A549 (cell line): ENCODE results near the gene UTS2B.

ENCODE experiments used
- CBX2 ChIP-seq: fragments of 200-600 bp; sonication (generic); IDR thresholded peaks from 2 replicates; pipeline ENCODE4 v1.6.1; 2016; ENCODE audit warnings: low read depth, mild to moderate bottlenecking, borderline replicate concordance
- CTCF ChIP-seq: fragments of >200 bp; sonication (Bioruptor Twin); formaldehyde crosslinking; IDR thresholded peaks from 3 replicates; pipeline ENCODE4 v1.5.1; 2016
- EHMT2 ChIP-seq: fragments of 200-600 bp; sonication (generic); IDR thresholded peaks from 2 replicates; pipeline ENCODE4 v1.6.1; 2016; ENCODE audit warnings: antibody characterized with exemption, low read depth, mild to moderate bottlenecking, moderate library complexity
- KDM1A ChIP-seq: fragments of 200-600 bp; sonication (generic); IDR thresholded peaks from 2 replicates; pipeline ENCODE4 v1.6.1; 2016; ENCODE audit warnings: low read depth, mild to moderate bottlenecking
- MYC ChIP-seq: IDR thresholded peaks from 2 replicates; pipeline ENCODE4 v1.6.1; 2012; ENCODE audit warnings: mild to moderate bottlenecking, inconsistent platforms, low read length, improper control_type of control experiment, borderline replicate concordance
- POLR2A ChIP-seq: IDR thresholded peaks from 2 replicates; pipeline ENCODE4 v1.6.1; 2012; ENCODE audit warnings: mild to moderate bottlenecking, low read length
- RAD21 ChIP-seq, 2 experiments: fragments of >200 bp in 1 of 2; sonication (Bioruptor Twin) in 1 of 2; formaldehyde crosslinking in 1 of 2; IDR thresholded peaks in 1 of 2; conservative IDR thresholded peaks in 1 of 2; 2 replicates in 1 of 2; 3 replicates in 1 of 2; pipeline ENCODE4 v1.6.1; 2012 to 2018; ENCODE audit warnings: inconsistent platforms in 1 of 2
- RARB ChIP-seq: fragments of 250-450 bp; sonication (Bioruptor Pico); IDR thresholded peaks from 2 replicates; pipeline ENCODE4 v1.8.0; 2021; ENCODE audit warnings: mild to moderate bottlenecking, moderate library complexity
- REST ChIP-seq: fragments of 200-600 bp; sonication (generic); IDR thresholded peaks from 2 replicates; pipeline ENCODE4 v1.6.1; 2016; ENCODE audit warnings: antibody characterized with exemption, mild to moderate bottlenecking, moderate library complexity
- RFX5 ChIP-seq: fragments of 450-650 bp; IDR thresholded peaks from 2 replicates; pipeline ENCODE4 v1.7.1; 2014; ENCODE audit warnings: antibody characterized with exemption, mild to moderate bottlenecking, moderate library complexity
- TP53 ChIP-seq: fragments of 250-450 bp; sonication (Bioruptor Pico); IDR thresholded peaks from 2 replicates; pipeline ENCODE4 v1.5.0; 2021; ENCODE audit warnings: mild to moderate bottlenecking, moderate library complexity

GRCh38 chr3:191347228-191347627 lies 16.9 kb upstream of the UTS2B start:
- TF ChIP-seq POLR2A (no peak), CTCF (no peak), EHMT2 (no peak), RARB (no peak), CBX2 (no peak), MYC (no peak), KDM1A (no peak), REST (no peak), RAD21 (conservative IDR thresholded peaks at IDR 0.05 in 1 of 2, IDR thresholded peaks at IDR 0.05 in 1 of 2) (no peak), TP53 (no peak), RFX5 (no peak)
